ENCODE data around the gene RASGRF1.
A peak's percentile ranks its signal among the peaks of the same experiment; 100 is the strongest.

RASGRF1 gene

GRCh38 chr15:78938658-78939488 lies 151.7 kb downstream of the RASGRF1 start:
- H3K79me2 ChIP-seq (ENCODE audit: low read length), result peaks cover 76% of the 10 kb centered on the region
- H3K4me3 ChIP-seq (ENCODE audit: low read length), result peak overlapping the region; percentile 67
- no peaks in the 10 kb centered on the region for H3K27me3 ChIP-seq (ENCODE audit: low read depth, low read length)
- no peak overlapping the region for H2AFZ ChIP-seq (ENCODE audit: low read depth, low read length)
- H4K20me1 ChIP-seq (ENCODE audit: insufficient read depth, low read length), result no peaks in the 10 kb centered on the region
- H3K27ac ChIP-seq (ENCODE audit: low read length), result peak overlapping the region; percentile 94
- H3K9ac ChIP-seq (ENCODE audit: low read length), result peak overlapping the region; percentile 83
- TF ChIP-seq CTCF (IDR thresholded peaks at IDR 0.05; ENCODE audit: low read depth, low read length), result no peak
- TF ChIP-seq EZH2phosphoT487 (IDR thresholded peaks at IDR 0.05; ENCODE audit: low read depth), result no peak
- H3K4me2 ChIP-seq (ENCODE audit: low read length), result peak overlapping the region; percentile 76
- peaks cover 69% of the 10 kb centered on the region for H3K36me3 ChIP-seq (replicated peaks; ENCODE audit: low read depth, low read length)
- H3K4me1 ChIP-seq (ENCODE audit: low read length), result peaks cover 70% of the 10 kb centered on the region
- no peaks in the 10 kb centered on the region for H3K9me3 ChIP-seq (ENCODE audit: insufficient read depth, low read length)

- peak overlapping the region; percentile 19 for H3K4me2 ChIP-seq (ENCODE audit: low read length)
- no peaks in the 10 kb centered on the region for H4K20me1 ChIP-seq (ENCODE audit: insufficient read depth, low read length)
- TF ChIP-seq CTCF (IDR thresholded peaks at IDR 0.05; ENCODE audit: low read depth, low read length), result no peak
- no peak for TF ChIP-seq EZH2phosphoT487 (IDR thresholded peaks at IDR 0.05; ENCODE audit: low read depth)
- H3K36me3 ChIP-seq (replicated peaks; ENCODE audit: low read depth, low read length), result peaks cover 69% of the 10 kb centered on the region
- no peaks in the 10 kb centered on the region for H3K27me3 ChIP-seq (ENCODE audit: low read depth, low read length)
- peak overlapping the region; percentile 94 for H3K27ac ChIP-seq (ENCODE audit: low read length)
- no peak overlapping the region for H3K4me3 ChIP-seq (ENCODE audit: low read length)
- peak overlapping the region; percentile 53; the same call in 1 of the 2 replicates for H3K9ac ChIP-seq (ENCODE audit: low read length)
- H2AFZ ChIP-seq (ENCODE audit: low read depth, low read length), result no peak overlapping the region
- peaks cover 60% of the 10 kb centered on the region for H3K4me1 ChIP-seq (ENCODE audit: low read length)
- peaks cover 60% of the 10 kb centered on the region for H3K79me2 ChIP-seq (ENCODE audit: low read length)
- H3K9me3 ChIP-seq (ENCODE audit: insufficient read depth, low read length), result no peaks in the 10 kb centered on the region
These were observed 153.3 kb downstream of the RASGRF1 start for GRCh38 chr15:78937132-78937739.

- Histone ChIP-seq H3K4me2 (ENCODE audit: low read length) (no peak overlapping the region), H3K4me3 (ENCODE audit: low read length) (no peak overlapping the region), H3K9me3 (ENCODE audit: insufficient read depth, low read length) (no peaks in the 10 kb centered on the region)
These were observed 155.9 kb downstream of the RASGRF1 start for GRCh38 chr15:78934655-78935023.

More at GRCh38 chr15:78934655-78935023, 155.9 kb downstream of the RASGRF1 start:
- no peak overlapping the region for H2AFZ ChIP-seq (ENCODE audit: low read depth, low read length)
- H3K9ac ChIP-seq (ENCODE audit: low read length), result no peak overlapping the region
- H4K20me1 ChIP-seq (ENCODE audit: insufficient read depth, low read length), result no peaks in the 10 kb centered on the region
- no peaks in the 10 kb centered on the region for H3K27me3 ChIP-seq (ENCODE audit: low read depth, low read length)
- H3K36me3 ChIP-seq (replicated peaks; ENCODE audit: low read depth, low read length), result peaks cover 80% of the 10 kb centered on the region
- TF ChIP-seq EZH2phosphoT487 (IDR thresholded peaks at IDR 0.05; ENCODE audit: low read depth) (no peak), CTCF (IDR thresholded peaks at IDR 0.05; ENCODE audit: low read depth, low read length) (no peak)
- peak overlapping the region; percentile 94 for H3K27ac ChIP-seq (ENCODE audit: low read length)
- H3K4me1 ChIP-seq (ENCODE audit: low read length), result peaks cover 41% of the 10 kb centered on the region
- H3K79me2 ChIP-seq (ENCODE audit: low read length), result peaks cover 41% of the 10 kb centered on the region

Data from OCI-LY3 (cell line).